ENCODE results near the gene CST3.

CST3 gene

GRCh38 chr20:23601715-23602114 is 36.0 kb downstream of the CST3 start:
- no peak for DNase-seq (ENCODE audit: low read depth)

GRCh38 chr20:23598481-23598880 is 39.3 kb downstream of the CST3 start:
- DNase-seq (ENCODE audit: low read depth) = no peak

GRCh38 chr20:23596579-23597250 is 41.0 kb downstream of the CST3 start:
- DNase-seq (ENCODE audit: low read depth) = no peak

GRCh38 chr20:23595941-23596340 is 41.8 kb downstream of the CST3 start:
- DNase-seq (ENCODE audit: low read depth) = no peak

GRCh38 chr20:23588434-23589403 is 49.0 kb downstream of the CST3 start:
- no peak for DNase-seq (ENCODE audit: low read depth)

- DNase-seq (ENCODE audit: low read depth) = no peak
Measured at GRCh38 chr20:23587631-23588030, 50.1 kb downstream of the CST3 start.

GRCh38 chr20:23586735-23587525 is 50.8 kb downstream of the CST3 start:
- no peak for DNase-seq (ENCODE audit: low read depth)

- DNase-seq (ENCODE audit: low read depth) = no peak
Measured at GRCh38 chr20:23585808-23586734, 51.7 kb downstream of the CST3 start.

- no peak for DNase-seq (ENCODE audit: low read depth)
Measured at GRCh38 chr20:23585449-23585807, 52.3 kb downstream of the CST3 start.

GRCh38 chr20:23584434-23585199 is 53.1 kb downstream of the CST3 start:
- DNase-seq (ENCODE audit: low read depth) = no peak

Measured in stimulated activated CD8-positive, alpha-beta memory T cell treated with anti-CD3 and anti-CD28 coated beads, Interleukin-4, amount 100 ng/mL, for 24 hours (primary cell).